Muscle layer of duodenum (tissue), 2 donors: ENCODE data around the gene ATP1A2.

Experiments
- H3K27ac ChIP-seq: one replicate; pipeline ENCODE4 v1.7.0; 2013; ENCODE audit warnings: mild to moderate bottlenecking, low read length
- H3K27me3 ChIP-seq: one replicate; pipeline ENCODE4 v1.7.0; 2013; ENCODE audit warnings: low read depth, mild to moderate bottlenecking, control low read depth, low read length
- H3K36me3 ChIP-seq, 2 donors: one replicate each; pipeline ENCODE4 v1.7.0; 2013; ENCODE audit warnings: low read length in 2 of 2, control low read depth in 1 of 2, mild to moderate bottlenecking in 1 of 2; ENCODE audit not compliant: insufficient read depth in 2 of 2, control insufficient read depth in 1 of 2
- H3K4me1 ChIP-seq, 2 donors: one replicate each; pipeline ENCODE4 v1.7.0; 2013; ENCODE audit warnings: low read length in 2 of 2, mild to moderate bottlenecking in 2 of 2, control low read depth in 1 of 2, moderate library complexity in 1 of 2; ENCODE audit not compliant: insufficient read depth in 2 of 2, control insufficient read depth in 1 of 2
- H3K4me3 ChIP-seq, 2 donors: one replicate each; pipeline ENCODE4 v1.7.0; 2013; ENCODE audit warnings: low read length in 2 of 2, low read depth in 1 of 2, mild to moderate bottlenecking in 1 of 2
- H3K9me3 ChIP-seq, 2 donors: one replicate each; pipeline ENCODE4 v1.7.0; 2013; ENCODE audit warnings: low read length in 2 of 2, control low read depth in 1 of 2, mild to moderate bottlenecking in 1 of 2; ENCODE audit not compliant: control insufficient read depth in 1 of 2
- donor health status: healthy.

The ATP1A2 gene

DNA sequence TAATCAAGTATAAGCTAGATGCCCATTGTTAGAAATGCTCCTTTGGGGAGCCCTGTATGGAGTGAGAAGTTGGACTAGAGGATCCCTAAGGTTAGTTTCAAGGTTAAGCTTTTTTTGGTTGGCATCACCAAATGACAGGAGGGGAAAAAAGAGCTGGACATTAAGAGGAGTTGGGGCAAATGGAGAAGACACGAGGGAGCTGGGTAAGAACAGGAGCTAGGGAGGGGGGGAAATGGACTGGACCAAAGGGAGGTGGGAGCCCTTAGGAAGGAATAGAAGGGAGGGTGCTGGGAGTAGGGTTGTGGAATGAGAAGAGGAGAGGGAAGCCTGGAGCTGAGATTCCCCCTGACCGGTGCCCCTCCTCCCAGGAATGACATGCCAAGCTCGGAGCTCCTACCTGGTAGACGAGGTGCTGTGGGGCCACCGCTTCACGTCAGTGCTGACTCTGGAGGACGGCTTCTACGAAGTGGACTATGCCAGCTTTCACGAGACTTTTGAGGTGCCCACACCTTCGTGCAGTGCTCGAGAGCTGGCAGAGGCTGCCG, 28.4 kb upstream of the ATP1A2 start:
- Histone ChIP-seq H3K4me3 (no peak overlapping the region), H3K4me1 (peaks cover 0 to 4% of the 10 kb centered on the region in 2 donors), H3K27me3 (peaks cover 18% of the 10 kb centered on the region), H3K36me3 (peaks cover 5 to 24% of the 10 kb centered on the region in 2 donors), H3K27ac (no peak overlapping the region), H3K9me3 (no peaks in the 10 kb centered on the region)

DNA sequence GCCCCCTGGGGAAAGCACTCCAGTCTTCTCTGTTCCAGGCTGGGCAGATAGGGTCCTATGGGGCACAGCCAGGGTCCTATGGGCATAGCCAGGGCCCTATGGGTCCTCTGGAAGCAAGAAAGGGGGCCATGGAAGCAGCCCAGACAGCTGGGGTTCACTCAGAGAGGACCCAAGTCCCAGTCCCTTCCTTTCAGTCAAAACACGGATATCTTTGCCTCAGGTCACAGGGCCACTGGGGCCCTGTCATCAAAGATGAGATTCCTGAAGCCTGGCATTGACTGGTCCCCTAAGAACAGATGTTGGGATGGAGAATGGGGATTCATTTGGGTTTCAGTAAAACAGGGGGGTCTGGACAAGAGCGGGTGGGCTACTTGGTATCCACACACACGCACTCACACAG, 25.7 kb upstream of the ATP1A2 start:
- Histone ChIP-seq H3K4me1 (peaks cover 0 to 5% of the 10 kb centered on the region in 2 donors), H3K36me3 (peaks cover 9 to 39% of the 10 kb centered on the region in 2 donors)

DNA sequence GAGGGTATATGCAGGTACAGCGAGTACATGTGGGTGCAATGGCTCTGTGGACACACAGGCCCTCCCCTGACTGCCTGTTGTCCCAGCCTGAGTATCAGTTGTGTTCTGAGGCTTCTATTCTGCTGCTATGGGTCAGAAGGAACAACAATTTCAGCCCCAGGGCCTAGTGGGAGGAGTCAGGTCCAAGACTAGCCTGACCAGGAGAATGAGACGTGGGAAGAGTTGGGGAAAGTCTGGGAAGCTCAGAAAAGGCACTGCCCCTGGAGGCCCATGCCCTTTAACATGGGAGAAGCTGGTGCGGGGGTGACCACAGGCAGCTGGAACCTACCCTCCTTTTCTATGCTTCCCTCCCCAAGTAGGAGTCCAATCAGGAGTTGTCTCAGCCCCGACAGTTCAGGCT, 24.8 kb upstream of the ATP1A2 start:
- Histone ChIP-seq H3K9me3 (no peaks in the 10 kb centered on the region), H3K27me3 (no peaks in the 10 kb centered on the region), H3K27ac (no peak overlapping the region), H3K36me3 (peaks cover 9 to 40% of the 10 kb centered on the region in 2 donors), H3K4me1 (peaks cover 0 to 5% of the 10 kb centered on the region in 2 donors), H3K4me3 (no peak overlapping the region)

More for the DNA sequence above, 25.7 kb upstream of the ATP1A2 start:
- no peak overlapping the region for H3K27ac ChIP-seq
- H3K9me3 ChIP-seq: no peaks in the 10 kb centered on the region
- no peak overlapping the region for H3K4me3 ChIP-seq
- H3K27me3 ChIP-seq: no peaks in the 10 kb centered on the region

DNA sequence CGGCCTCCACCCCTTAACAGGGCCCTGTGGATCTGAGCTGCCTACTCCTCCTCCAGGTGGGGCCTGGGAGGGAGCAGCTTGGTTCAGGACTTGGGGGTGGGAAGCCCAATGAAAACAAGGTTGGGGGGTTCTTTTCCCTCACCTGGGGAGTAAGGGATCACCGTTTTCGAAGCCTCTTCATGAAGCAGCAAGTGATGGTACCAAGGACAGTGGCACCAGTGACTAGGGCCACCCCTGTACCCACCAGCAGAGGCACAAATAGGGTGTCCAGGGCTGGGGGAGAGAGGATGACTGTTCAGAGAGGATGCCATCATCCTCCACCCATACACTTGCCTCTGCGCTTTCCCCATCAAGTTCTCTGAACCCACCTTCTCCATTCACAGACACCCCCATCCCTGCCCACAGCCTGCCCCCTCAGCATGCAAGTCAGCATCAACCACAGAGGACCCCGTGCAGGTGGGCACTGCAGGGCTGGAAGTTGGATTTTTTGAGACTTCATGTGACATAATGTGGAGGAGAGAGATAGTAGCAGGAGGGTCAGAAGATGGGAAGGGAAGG, 23.8 kb upstream of the ATP1A2 start:
- H3K36me3 ChIP-seq: peaks cover 9 to 40% of the 10 kb centered on the region in 2 donors
- H3K27ac ChIP-seq: no peak overlapping the region
- H3K27me3 ChIP-seq: no peaks in the 10 kb centered on the region
- H3K4me1 ChIP-seq: peaks cover 5 to 7% of the 10 kb centered on the region in 2 donors
- H3K9me3 ChIP-seq: no peaks in the 10 kb centered on the region
- H3K4me3 ChIP-seq: no peak overlapping the region

DNA sequence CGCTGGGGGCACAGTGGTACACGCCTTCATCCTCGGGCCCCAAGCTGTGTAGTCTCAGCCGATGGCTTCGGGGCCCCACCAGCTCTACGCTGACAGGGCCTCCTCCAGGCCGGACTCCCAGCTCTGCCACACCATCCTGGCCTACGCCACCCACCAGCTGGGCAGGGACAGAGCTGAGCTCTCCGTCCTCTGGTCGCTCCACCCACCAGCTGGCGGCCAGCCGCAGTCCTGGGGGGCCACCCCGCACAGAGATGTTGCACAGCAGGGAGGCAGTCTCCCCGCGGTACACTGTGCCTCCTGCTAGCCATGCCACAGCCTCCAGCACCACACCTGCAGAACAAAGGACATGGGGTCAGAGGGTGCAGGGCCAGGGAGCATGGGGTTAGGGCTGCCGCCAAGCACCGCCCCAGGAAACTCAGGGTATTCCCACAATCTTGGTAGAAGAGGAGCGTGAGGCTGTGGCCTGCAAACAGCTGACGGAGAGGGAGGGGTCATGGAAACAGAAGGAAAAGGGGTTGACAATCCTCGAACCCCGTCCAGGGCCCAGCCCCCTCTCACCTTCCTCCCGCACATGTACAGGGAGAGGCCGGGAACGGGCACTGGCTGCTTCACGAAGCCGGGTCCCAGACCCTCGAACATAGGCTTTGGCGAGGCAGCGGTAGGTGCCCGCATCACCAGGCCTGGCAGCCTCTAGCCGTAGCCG, 23.0 kb upstream of the ATP1A2 start:
- Histone ChIP-seq H3K4me1 (peaks cover 13 to 14% of the 10 kb centered on the region in 2 donors), H3K27me3 (no peaks in the 10 kb centered on the region), H3K4me3 (no peak overlapping the region), H3K27ac (no peak overlapping the region), H3K9me3 (no peaks in the 10 kb centered on the region), H3K36me3 (peaks cover 9 to 40% of the 10 kb centered on the region in 2 donors)

DNA sequence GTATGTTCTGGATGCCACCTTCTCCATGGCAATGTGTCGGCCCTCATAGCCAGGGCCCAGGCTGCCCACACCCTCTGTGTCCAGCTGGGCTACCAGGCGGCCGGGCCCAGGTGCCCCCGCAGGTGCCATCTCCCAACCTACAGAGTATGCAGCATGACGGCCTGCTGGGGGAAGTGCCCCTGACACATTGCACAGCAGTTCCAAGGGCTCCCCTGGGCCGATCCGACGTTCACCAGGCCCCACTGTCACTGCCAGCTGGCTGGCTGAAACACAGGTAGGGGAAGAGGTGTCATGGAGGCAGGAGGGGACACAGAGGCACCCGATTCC, 22.5 kb upstream of the ATP1A2 start:
- peaks cover 17 to 19% of the 10 kb centered on the region in 2 donors for H3K4me1 ChIP-seq
- no peak overlapping the region for H3K27ac ChIP-seq

DNA sequence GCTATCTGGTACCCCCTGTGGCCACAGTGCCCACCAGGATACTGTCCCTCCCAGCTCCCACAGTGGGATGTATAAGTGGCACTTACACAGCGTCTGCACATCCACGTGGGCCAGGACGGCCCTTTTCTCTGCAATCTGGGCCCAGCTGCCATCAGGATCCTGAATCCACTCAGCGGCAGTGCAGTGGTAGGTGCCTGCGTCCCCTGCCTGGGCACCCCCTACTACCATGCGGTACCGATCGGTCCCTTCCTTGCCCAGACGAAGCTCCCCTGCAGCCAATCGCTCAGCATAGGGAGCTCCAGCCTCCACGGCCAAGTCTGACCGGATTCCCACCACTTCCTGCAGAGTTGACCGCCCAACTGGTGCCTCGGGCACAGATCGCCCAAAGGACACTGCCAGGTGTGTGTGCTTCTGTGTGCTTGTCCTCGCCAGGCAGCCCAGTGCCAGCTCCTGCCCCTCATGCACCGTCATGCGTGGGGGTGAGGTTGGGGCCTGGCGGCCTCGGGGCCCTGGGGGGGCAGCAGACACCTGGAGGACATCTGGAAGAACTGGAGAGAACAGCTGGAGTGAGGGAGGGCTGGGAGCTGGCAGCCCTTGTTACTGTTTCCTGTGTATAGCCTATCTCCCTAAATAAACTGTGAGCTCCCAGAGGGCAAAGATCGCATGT, 21.8 kb upstream of the ATP1A2 start:
- no peaks in the 10 kb centered on the region for H3K9me3 ChIP-seq
- H3K4me1 ChIP-seq: peaks cover 17 to 19% of the 10 kb centered on the region in 2 donors
- no peak overlapping the region for H3K4me3 ChIP-seq
- no peak overlapping the region for H3K27ac ChIP-seq
- H3K36me3 ChIP-seq: peaks cover 9 to 37% of the 10 kb centered on the region in 2 donors
- no peaks in the 10 kb centered on the region for H3K27me3 ChIP-seq

More for the DNA sequence above, 22.5 kb upstream of the ATP1A2 start:
- peaks cover 9 to 40% of the 10 kb centered on the region in 2 donors for H3K36me3 ChIP-seq
- H3K4me3 ChIP-seq: no peak overlapping the region
- no peaks in the 10 kb centered on the region for H3K27me3 ChIP-seq
- no peaks in the 10 kb centered on the region for H3K9me3 ChIP-seq

DNA sequence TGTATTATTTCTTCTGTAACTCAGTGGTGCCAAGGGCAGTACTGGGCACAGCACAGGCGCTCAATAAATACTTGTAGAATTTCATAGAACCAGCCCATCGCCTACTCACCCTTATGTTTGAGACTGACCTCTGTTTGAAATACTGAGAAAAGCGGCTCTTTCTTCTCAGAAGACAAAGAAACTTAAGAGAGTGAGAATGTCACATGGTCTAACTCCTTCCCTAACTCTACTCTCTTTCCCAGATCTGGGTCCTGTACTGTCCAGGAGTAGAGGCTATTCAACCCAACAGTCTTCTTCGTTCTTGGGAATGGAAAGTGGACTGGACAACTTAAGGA, 21.3 kb upstream of the ATP1A2 start:
- Histone ChIP-seq H3K4me1 (peaks cover 17 to 21% of the 10 kb centered on the region in 2 donors), H3K36me3 (peaks cover 9 to 37% of the 10 kb centered on the region in 2 donors), H3K9me3 (no peaks in the 10 kb centered on the region), H3K27me3 (no peaks in the 10 kb centered on the region), H3K27ac (no peak overlapping the region), H3K4me3 (no peak overlapping the region)

DNA sequence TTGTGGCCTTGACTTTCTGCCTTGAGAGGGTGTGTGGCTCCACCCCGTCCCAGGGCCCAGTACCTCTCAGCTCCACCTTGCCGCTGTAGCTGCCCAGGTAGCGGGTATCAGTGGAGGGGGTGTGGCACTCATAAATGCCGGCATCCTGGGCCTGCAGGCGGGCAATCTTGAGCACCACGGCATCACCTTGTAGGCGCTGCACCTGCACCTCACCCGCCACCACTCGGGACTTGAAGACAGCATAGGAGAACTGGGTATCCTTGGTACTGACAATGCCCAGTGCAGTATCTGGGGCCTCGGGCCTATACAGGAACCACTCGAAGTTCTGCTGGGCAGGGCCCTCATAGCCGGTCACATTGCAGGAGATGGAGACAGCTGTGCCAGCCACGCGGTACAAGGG, 20.8 kb upstream of the ATP1A2 start:
- Histone ChIP-seq H3K36me3 (peaks cover 9 to 33% of the 10 kb centered on the region in 2 donors), H3K9me3 (no peaks in the 10 kb centered on the region), H3K4me3 (no peak overlapping the region), H3K27me3 (no peaks in the 10 kb centered on the region), H3K4me1 (peaks cover 17 to 26% of the 10 kb centered on the region in 2 donors), H3K27ac (no peak overlapping the region)

DNA sequence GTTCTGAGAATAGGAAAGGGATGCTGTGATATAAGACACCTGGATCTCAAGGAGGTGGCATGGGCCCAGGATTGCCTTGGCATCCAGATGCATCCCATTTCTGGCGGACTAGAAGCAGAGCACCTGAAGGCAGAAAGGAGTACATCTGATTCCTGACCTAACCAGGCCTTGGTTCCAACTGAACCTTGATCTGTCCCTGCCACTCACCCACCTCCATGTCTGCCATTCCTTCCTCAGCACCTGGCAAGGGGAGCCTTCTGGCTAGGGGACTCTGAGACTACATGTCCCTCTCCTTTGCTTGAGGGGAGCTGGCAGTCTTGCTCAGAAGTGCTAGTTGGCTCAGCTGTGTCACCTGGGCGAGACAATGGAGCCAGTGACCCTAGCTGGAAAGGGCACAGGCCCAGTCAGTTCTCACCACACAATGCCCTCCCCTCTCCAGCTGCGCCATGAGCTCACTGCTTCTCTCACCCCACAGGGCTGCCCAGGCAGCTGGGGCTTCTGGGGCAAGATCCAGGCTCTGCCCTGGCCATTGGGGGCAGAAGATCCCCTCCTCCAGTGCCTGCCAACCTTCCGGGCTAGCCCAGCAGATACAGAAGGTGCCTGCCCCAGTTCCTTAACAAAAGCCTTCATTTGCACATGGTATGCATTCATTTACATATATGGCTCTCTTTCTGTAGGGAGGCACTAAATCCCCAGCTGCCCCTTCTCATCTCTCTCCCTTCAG, 20.0 kb upstream of the ATP1A2 start:
- Histone ChIP-seq H3K4me1 (peaks cover 17 to 26% of the 10 kb centered on the region in 2 donors), H3K36me3 (peaks cover 7 to 31% of the 10 kb centered on the region in 2 donors), H3K27me3 (no peaks in the 10 kb centered on the region), H3K9me3 (no peaks in the 10 kb centered on the region), H3K27ac (no peak overlapping the region), H3K4me3 (no peak overlapping the region)
